CD4-positive, alpha-beta memory T cell (primary cell): ENCODE measurements around the gene ARHGAP21. TPM values are rescaled to one million over a fixed set of nuclear protein-coding genes. Genes with fewer than 3 reads are reported as not detected.
"Not testable (repeated sequence)": the region's sequence is repeated elsewhere in the genome, so short reads cannot be mapped to it uniquely, and the experiment has no call there.

ENCODE experiments used
- CTCF ChIA-PET: fragments of 350-600 bp; sonication (Branson Sonifier 250); formaldehyde crosslinking; loops from one replicate; lab custom pipeline; 2021; ENCODE audit warnings: inconsistent platforms; ENCODE audit not compliant: partially characterized antibody; lab: Charles Lee
- POLR2A ChIA-PET: fragments of 350-600 bp; sonication (Branson Sonifier 250); formaldehyde crosslinking; loops from one replicate; lab custom pipeline; 2021; ENCODE audit not compliant: partially characterized antibody; lab: Charles Lee
- DNase-seq, 5 donors: peaks; one replicate each; pipeline versions ENCODE4 v3.0.0 to v3.0.0-alpha.2; 2020 to 2022; ENCODE audit warnings: mixed read lengths in 1 of 5
- H3K27ac ChIP-seq: one replicate; pipeline ENCODE4 v1.7.0; 2013; ENCODE audit warnings: low read depth, low read length
- H3K27me3 ChIP-seq: 2 replicates; pipeline ENCODE4 v1.7.0; 2013; ENCODE audit warnings: mild to moderate bottlenecking, low read length, moderate library complexity; ENCODE audit not compliant: insufficient read depth
- H3K36me3 ChIP-seq: 2 replicates; pipeline ENCODE4 v1.7.0; 2013; ENCODE audit warnings: mild to moderate bottlenecking, low read length, moderate library complexity; ENCODE audit not compliant: insufficient read depth
- H3K4me1 ChIP-seq: 2 replicates; pipeline ENCODE4 v1.7.0; 2013; ENCODE audit warnings: mild to moderate bottlenecking, low read length, moderate library complexity; ENCODE audit not compliant: insufficient read depth
- H3K4me3 ChIP-seq, 2 donors: one replicate each; pipeline ENCODE4 v1.7.0; 2013; ENCODE audit warnings: low read length in 2 of 2, mild to moderate bottlenecking in 1 of 2
- H3K9me3 ChIP-seq, 2 donors: one replicate each; pipeline ENCODE4 v1.7.0; 2013; ENCODE audit warnings: low read length in 2 of 2, control low read depth in 1 of 2; ENCODE audit not compliant: control insufficient read depth in 1 of 2
- H3K27ac Mint-ChIP-seq, 7 donors: one replicate each; pipeline ENCODE4 v1.8.0; 2020 to 2021; ENCODE audit warnings: mixed read lengths in 7 of 7, mild to moderate bottlenecking in 6 of 7, inconsistent platforms in 3 of 7, moderate library complexity in 3 of 7
- H3K27me3 Mint-ChIP-seq, 2 donors: one replicate each; pipeline ENCODE4 v1.8.0; 2020 to 2021; ENCODE audit warnings: mixed read lengths in 2 of 2
- H3K36me3 Mint-ChIP-seq, 2 donors: one replicate each; pipeline ENCODE4 v1.8.0; 2020 to 2021; ENCODE audit warnings: mixed read lengths in 2 of 2, inconsistent platforms in 1 of 2, mild to moderate bottlenecking in 1 of 2
- H3K4me1 Mint-ChIP-seq, 4 donors: one replicate each; pipeline ENCODE4 v1.8.0; 2020 to 2021; ENCODE audit warnings: mixed read lengths in 4 of 4, mild to moderate bottlenecking in 1 of 4
- H3K4me3 Mint-ChIP-seq, 8 donors: one replicate each; pipeline ENCODE4 v1.8.0; 2020 to 2021; ENCODE audit warnings: mixed read lengths in 8 of 8, mild to moderate bottlenecking in 7 of 8, moderate library complexity in 6 of 8, inconsistent platforms in 3 of 8
- H3K9me3 Mint-ChIP-seq, 8 donors: one replicate each; pipeline ENCODE4 v1.8.0; 2020 to 2021; ENCODE audit warnings: mixed read lengths in 8 of 8, mild to moderate bottlenecking in 5 of 8, inconsistent platforms in 3 of 8, moderate library complexity in 1 of 8
- intact Hi-C: fragments of 100-400 bp; cut with micrococcal nuclease; formaldehyde crosslinking; loops from one replicate; pipeline ENCODE4 v1.15.1; 2023
- polyA plus RNA-seq, 2 donors: library from polyadenylated mRNA; unstranded; fragments of 300-500 nt; fragmentation: Illumina TruSeq; gene quantifications; one replicate each; pipeline ENCODE4 v1.2.3, GENCODE V29; 2021
- total RNA-seq, 2 experiments: library from RNA; stranded (reverse); gene quantifications; one replicate each; pipeline ENCODE4 v1.2.3, GENCODE V29; 2021

The ARHGAP21 gene
- total and polyA plus RNA-seq, 4 experiments from 2014 or later, result 1.00 to 28.0 (median 14.2) TPM

DNA sequence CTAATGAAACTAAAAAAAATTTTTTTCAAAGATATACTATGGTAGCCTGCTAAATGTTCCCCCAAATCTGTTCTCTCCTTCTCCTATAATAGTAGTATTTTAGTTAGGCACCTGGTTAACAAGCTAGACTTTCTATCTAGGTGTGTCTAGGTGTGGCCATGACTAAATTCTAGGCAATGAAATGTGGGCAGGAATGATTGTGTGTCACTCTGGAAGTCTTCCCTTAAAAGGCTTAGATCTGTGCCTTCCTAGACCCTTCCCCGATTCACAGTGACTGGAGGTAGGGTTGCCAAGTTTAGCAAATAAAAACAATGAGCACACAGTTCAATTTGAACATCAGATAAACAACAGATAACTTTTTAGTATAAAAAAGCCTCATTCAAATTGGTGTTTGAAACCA lies 8.3 kb upstream of the ARHGAP21 start:
- Histone ChIP-seq H3K36me3 (no peaks in the 10 kb centered on the region), H3K27ac (no peak overlapping the region), H3K4me3 (no peak overlapping the region), H3K9me3 (no peaks in the 10 kb centered on the region), H3K4me1 (no peaks in the 10 kb centered on the region), H3K27me3 (no peaks in the 10 kb centered on the region)
- Mint-ChIP-seq H3K9me3 (no peaks in the 10 kb centered on the region), H3K4me3 (no peak overlapping the region), H3K27ac (no peak overlapping the region), H3K36me3 (no peaks in the 10 kb centered on the region), H3K4me1 (no peaks in the 10 kb centered on the region), H3K27me3 (no peaks in the 10 kb centered on the region)
- POLR2A ChIA-PET, result no interaction called here
- intact Hi-C loops, result no loop called here
- no peak for DNase-seq
- CTCF ChIA-PET, result interaction anchor here (0.7 kb wide), 1 partner anchor 348 kb away, joined by 3 read pairs; no protein-coding TSS in a partner anchor

DNA sequence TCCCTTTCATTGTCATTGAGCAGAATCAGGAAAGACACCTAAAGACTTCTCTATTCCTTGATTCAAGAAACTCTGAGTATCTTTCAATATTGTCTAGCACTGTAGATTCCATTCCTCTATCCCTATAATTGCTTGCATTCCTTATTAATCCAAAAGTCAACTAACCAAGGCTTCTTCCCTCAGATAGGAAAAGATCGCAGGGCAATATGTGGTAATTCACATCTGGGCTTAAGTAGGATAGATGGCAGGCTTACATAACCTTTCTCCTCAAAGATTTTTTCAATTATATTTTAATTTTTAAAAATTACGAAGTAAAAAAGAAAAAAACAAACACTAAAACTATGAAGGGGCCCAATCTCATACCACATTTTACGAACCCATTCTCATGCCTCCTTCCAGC lies 7.1 kb upstream of the ARHGAP21 start:
- POLR2A ChIA-PET, result no interaction called here
- Histone ChIP-seq H3K36me3 (no peaks in the 10 kb centered on the region), H3K4me1 (no peaks in the 10 kb centered on the region), H3K27me3 (no peaks in the 10 kb centered on the region), H3K4me3 (no peak overlapping the region), H3K9me3 (no peaks in the 10 kb centered on the region), H3K27ac (no peak overlapping the region)
- Mint-ChIP-seq H3K4me3 (no peak overlapping the region), H3K27me3 (no peaks in the 10 kb centered on the region), H3K9me3 (no peaks in the 10 kb centered on the region), H3K36me3 (no peaks in the 10 kb centered on the region), H3K27ac (no peak overlapping the region), H3K4me1 (no peaks in the 10 kb centered on the region)
- CTCF ChIA-PET, result no interaction called here
- intact Hi-C loops, result no loop called here
- no peak for DNase-seq

DNA sequence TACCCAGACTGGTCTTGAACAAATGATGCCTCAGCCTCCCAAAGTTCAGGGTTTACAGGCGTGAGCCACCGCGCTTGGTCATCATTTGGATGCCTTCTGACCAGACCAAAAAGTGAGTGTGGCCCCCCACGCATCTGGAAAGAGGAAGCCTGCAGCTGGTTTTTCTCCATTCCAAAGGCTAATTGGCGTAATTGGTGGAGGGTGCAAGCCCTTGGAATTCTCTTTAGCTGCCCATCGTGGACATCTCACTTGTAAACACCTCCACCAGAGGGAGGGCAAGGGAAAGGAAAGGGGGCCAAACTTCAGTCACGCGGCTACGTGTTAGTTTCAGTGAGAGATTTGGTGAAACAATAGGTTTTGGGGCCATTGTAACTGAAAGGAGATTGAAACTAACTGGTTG lies 4.1 kb upstream of the ARHGAP21 start:
- no peaks in the 10 kb centered on the region for H3K9me3 ChIP-seq
- no peak overlapping the region for H3K4me3 ChIP-seq
- Mint-ChIP-seq H3K9me3 (peaks cover 0 to 1% (median 0%) of the 10 kb centered on the region in 8 donors), H3K27ac (no peak overlapping the region), H3K4me3 (no peak overlapping the region), H3K4me1 (peaks cover 0 to 11% (median 2%) of the 10 kb centered on the region in 4 donors), H3K36me3 (peaks cover 0 to 6% of the 10 kb centered on the region in 2 donors), H3K27me3 (no peaks in the 10 kb centered on the region)
- intact Hi-C loops, result no loop called here
- H3K27me3 ChIP-seq, result no peaks in the 10 kb centered on the region
- no peak overlapping the region for H3K27ac ChIP-seq
- CTCF ChIA-PET, result interaction anchor here (0.7 to 1.7 kb wide), 9 partner anchors 42 to 352 kb away, joined by 3 to 7 read pairs (median 3); partner anchors contain the start of gene PRTFDC1
- POLR2A ChIA-PET, result interaction anchor here (1.1 to 5.7 kb wide), 2 partner anchors 105 to 193 kb away, joined by 3 to 46 read pairs; no protein-coding TSS in a partner anchor
- no peaks in the 10 kb centered on the region for H3K36me3 ChIP-seq
- no peaks in the 10 kb centered on the region for H3K4me1 ChIP-seq
- DNase-seq, result no peak

DNA sequence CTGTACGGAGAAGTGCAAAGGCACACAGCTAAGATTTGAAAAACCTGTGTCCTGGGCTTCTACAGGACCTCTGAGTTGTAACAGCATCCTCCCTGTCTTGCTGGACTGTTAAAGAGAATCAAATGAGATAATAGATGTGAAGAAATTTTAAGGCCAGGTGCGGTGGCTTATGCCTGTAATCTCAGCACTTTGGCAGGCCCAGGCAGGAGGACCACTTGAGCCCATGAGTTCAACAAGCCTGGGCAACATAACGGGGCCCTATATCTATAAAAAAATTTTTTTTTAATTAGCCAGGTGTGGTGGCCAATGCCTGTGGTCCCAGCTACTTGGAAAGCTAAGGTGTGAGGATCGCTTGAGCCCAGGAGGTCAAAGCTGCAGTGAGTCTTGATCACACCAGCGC lies 2.9 kb upstream of the ARHGAP21 start:
- peaks cover 0 to 6% of the 10 kb centered on the region in 2 donors for H3K36me3 Mint-ChIP-seq
- H3K9me3 Mint-ChIP-seq, result peaks cover 0 to 1% (median 0%) of the 10 kb centered on the region in 8 donors
- H3K4me1 Mint-ChIP-seq, result peaks cover 0 to 17% (median 9%) of the 10 kb centered on the region in 4 donors
- H3K27me3 Mint-ChIP-seq, result no peaks in the 10 kb centered on the region
- DNase-seq, result no peak
- ChIA-PET POLR2A (interaction anchor here (5.7 kb wide), 1 partner anchor 104 kb away, joined by 46 read pairs; no protein-coding TSS in a partner anchor), CTCF (interaction anchor here (1.4 to 1.7 kb wide), 2 partner anchors 83 to 225 kb away, joined by 3 to 5 read pairs; partner anchors contain the start of gene PRTFDC1)
- intact Hi-C loops, result no loop called here
- no peaks in the 10 kb centered on the region for H3K36me3 ChIP-seq
- no peak overlapping the region for H3K27ac ChIP-seq
- no peak overlapping the region for H3K4me3 Mint-ChIP-seq
- H3K9me3 ChIP-seq, result no peaks in the 10 kb centered on the region
- no peak overlapping the region for H3K4me3 ChIP-seq
- H3K4me1 ChIP-seq, result peaks cover 8% of the 10 kb centered on the region
- H3K27ac Mint-ChIP-seq, result peak overlapping the region in 1 of 7 donors; percentile 12
- H3K27me3 ChIP-seq, result no peaks in the 10 kb centered on the region

DNA sequence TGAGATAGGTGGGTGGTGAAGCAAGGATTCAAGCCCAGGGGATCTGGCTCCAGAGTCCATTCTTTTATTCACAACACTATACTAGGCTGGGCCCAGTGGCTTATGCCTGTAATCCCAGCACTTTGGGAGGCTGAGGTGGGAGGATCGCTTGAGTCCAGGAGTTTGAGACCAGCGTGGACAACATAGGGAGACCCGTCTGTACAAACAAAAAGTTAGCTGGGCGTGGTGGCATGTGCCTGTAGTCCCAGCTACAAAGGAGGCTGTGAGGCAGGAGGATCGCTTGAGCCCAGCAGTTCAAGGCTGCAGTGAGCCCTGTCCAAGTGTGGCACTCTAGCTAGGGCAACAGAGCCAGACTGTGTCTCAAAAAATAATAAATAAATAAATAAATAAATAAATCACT lies 2.3 kb upstream of the ARHGAP21 start:
- H3K36me3 Mint-ChIP-seq, DNase-seq, H3K9me3 ChIP-seq, H3K27me3 ChIP-seq, intact Hi-C loops, H3K4me3 ChIP-seq, H3K36me3 ChIP-seq, H3K27ac ChIP-seq, H3K27me3 Mint-ChIP-seq, H3K9me3 Mint-ChIP-seq: not testable (repeated sequence)
- Mint-ChIP-seq H3K27ac (peak overlapping the region in 4 of 7 donors; percentile 41 to 89 (median 79)), H3K4me3 (peak overlapping the region in 2 of 8 donors; percentile 61), H3K4me1 (peaks cover 3 to 19% (median 12%) of the 10 kb centered on the region in 4 donors)
- ChIA-PET POLR2A (interaction anchor here (1.4 to 5.7 kb wide), 3 partner anchors 103 to 290 kb away, joined by 4 to 46 read pairs (median 27); partner anchors contain the start of genes ENKUR and THNSL1), CTCF (interaction anchor here (1.2 to 1.7 kb wide), 3 partner anchors 12 to 226 kb away, joined by 3 to 5 read pairs (median 4); partner anchors contain the start of gene PRTFDC1)
- H3K4me1 ChIP-seq, result peaks cover 14% of the 10 kb centered on the region

DNA sequence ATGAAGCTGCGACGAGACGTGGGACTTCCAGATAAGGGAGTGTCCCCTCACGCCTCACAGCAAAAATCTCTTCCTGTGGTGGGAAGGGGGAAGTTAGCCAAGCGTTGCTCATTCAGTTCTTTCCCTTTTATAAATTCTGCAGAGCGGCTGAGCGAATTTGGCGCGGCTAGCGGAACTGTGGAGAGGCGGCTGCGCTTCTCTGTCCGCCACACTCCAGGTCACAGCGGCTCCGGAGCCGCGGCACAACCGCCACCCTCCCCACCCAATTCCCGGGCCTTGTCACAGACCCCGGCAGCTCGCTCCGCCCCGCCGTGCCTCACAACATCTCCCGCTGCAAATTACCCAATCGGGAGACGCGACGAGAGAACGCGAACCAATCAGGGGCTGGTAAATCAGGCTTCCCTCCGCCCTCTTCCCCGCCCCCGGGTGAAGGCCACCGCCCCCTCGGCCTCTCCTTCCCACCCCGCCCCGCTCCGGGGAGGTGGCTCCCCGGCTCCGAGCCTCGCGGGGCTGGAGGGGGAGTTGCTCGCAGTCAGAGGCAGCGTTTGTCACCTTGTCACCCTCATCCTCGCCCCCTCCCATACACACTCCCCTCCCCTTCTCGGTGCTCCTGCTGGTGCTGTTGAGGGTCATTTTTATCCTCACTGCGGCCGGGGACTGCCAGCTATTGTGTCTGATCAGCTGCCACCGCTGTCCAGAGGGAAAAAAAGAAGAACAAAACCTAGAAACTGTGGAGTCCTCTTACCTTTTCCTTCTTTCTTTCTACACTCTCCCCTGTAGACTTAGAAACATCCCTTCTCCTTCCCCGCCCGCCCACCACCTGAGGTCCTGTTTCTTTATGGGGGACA lies 918 bp upstream of the ARHGAP21 start:
- Mint-ChIP-seq H3K4me1 (peaks cover 5 to 25% (median 16%) of the 10 kb centered on the region in 4 donors), H3K27me3 (no peaks in the 10 kb centered on the region), H3K4me3 (peak overlapping the region; percentile 93 to 95 (median 95)), H3K9me3 (peaks cover 0 to 1% (median 0%) of the 10 kb centered on the region in 8 donors), H3K36me3 (peaks cover 0 to 6% of the 10 kb centered on the region in 2 donors), H3K27ac (peak overlapping the region; percentile 89 to 94 (median 92))
- POLR2A ChIA-PET, result interaction anchor here (0.5 to 5.7 kb wide), 13 partner anchors 13 to 292 kb away, joined by 3 to 46 read pairs (median 5); partner anchors contain the start of genes ENKUR, PRTFDC1 and THNSL1
- CTCF ChIA-PET, result interaction anchor here (0.7 to 1.2 kb wide), 4 partner anchors 13 to 161 kb away, joined by 3 to 4 read pairs (median 3); no protein-coding TSS in a partner anchor
- Histone ChIP-seq H3K4me1 (peaks cover 24% of the 10 kb centered on the region), H3K27me3 (no peaks in the 10 kb centered on the region), H3K9me3 (no peaks in the 10 kb centered on the region), H3K27ac (peak overlapping the region; percentile 71), H3K4me3 (peak overlapping the region; percentile 88 to 90), H3K36me3 (no peaks in the 10 kb centered on the region)
- intact Hi-C loops, result loop anchor here (1.0 to 5.0 kb wide), 5 partner anchors 158 to 1286 kb away; partner anchors contain the start of genes ENKUR, OTUD1 and THNSL1
- DNase-seq, result peak; percentile 91 to 95 (median 94)
